ENCODE measurements around the gene SLC4A2.
A peak's percentile ranks its signal among the peaks of the same experiment; 100 is the strongest.

The SLC4A2 gene

GRCh38 chr7:151031011-151031410, 28.4 kb upstream of the SLC4A2 start:
- DNase-seq (ENCODE audit: low read depth): no peak
- H3K4me3 ChIP-seq (ENCODE audit: low read depth, low read length): no peak overlapping the region
- in situ Hi-C loops (cut with HindIII; ENCODE audit: low sequenced_read_pairs): no loop called here
- TF ChIP-seq CTCF (IDR thresholded peaks at IDR 0.05; ENCODE audit: low read depth, low read length, missing control alignments): no peak

GRCh38 chr7:151032936-151033863, 26.2 kb upstream of the SLC4A2 start:
- TF ChIP-seq CTCF (IDR thresholded peaks at IDR 0.05; ENCODE audit: low read depth, low read length, missing control alignments): peak; percentile 18
- in situ Hi-C loops (cut with HindIII; ENCODE audit: low sequenced_read_pairs): no loop called here
- no peak overlapping the region for H3K4me3 ChIP-seq (ENCODE audit: low read depth, low read length)
- no peak for DNase-seq (ENCODE audit: low read depth)

GRCh38 chr7:151033864-151034249, 25.5 kb upstream of the SLC4A2 start:
- no peak for DNase-seq (ENCODE audit: low read depth)
- in situ Hi-C loops (cut with HindIII; ENCODE audit: low sequenced_read_pairs): no loop called here
- TF ChIP-seq CTCF (IDR thresholded peaks at IDR 0.05; ENCODE audit: low read depth, low read length, missing control alignments): no peak
- no peak overlapping the region for H3K4me3 ChIP-seq (ENCODE audit: low read depth, low read length)

GRCh38 chr7:151034312-151035025, 24.9 kb upstream of the SLC4A2 start:
- no peak for DNase-seq (ENCODE audit: low read depth)
- in situ Hi-C loops (cut with HindIII; ENCODE audit: low sequenced_read_pairs): no loop called here
- H3K4me3 ChIP-seq (ENCODE audit: low read depth, low read length): no peak overlapping the region

GRCh38 chr7:151035026-151035717, 24.2 kb upstream of the SLC4A2 start:
- DNase-seq (ENCODE audit: low read depth): no peak
- in situ Hi-C loops (cut with HindIII; ENCODE audit: low sequenced_read_pairs): no loop called here
- H3K4me3 ChIP-seq (ENCODE audit: low read depth, low read length): no peak overlapping the region
- TF ChIP-seq CTCF (IDR thresholded peaks at IDR 0.05; ENCODE audit: low read depth, low read length, missing control alignments): no peak

More at GRCh38 chr7:151034312-151035025, 24.9 kb upstream of the SLC4A2 start:
- no peak for TF ChIP-seq CTCF (IDR thresholded peaks at IDR 0.05; ENCODE audit: low read depth, low read length, missing control alignments)

- no peak for TF ChIP-seq CTCF (IDR thresholded peaks at IDR 0.05; ENCODE audit: low read depth, low read length, missing control alignments)
- in situ Hi-C loops (cut with HindIII; ENCODE audit: low sequenced_read_pairs): no loop called here
These were observed 23.5 kb upstream of the SLC4A2 start for GRCh38 chr7:151035902-151036301.

More at GRCh38 chr7:151035902-151036301, 23.5 kb upstream of the SLC4A2 start:
- no peak for DNase-seq (ENCODE audit: low read depth)
- no peak overlapping the region for H3K4me3 ChIP-seq (ENCODE audit: low read depth, low read length)
